H1 (cell line): ENCODE data around the gene PKM. TPM values are rescaled to one million over a fixed set of nuclear protein-coding genes. Genes with fewer than 3 reads are reported as not detected.

Experiments used
- CTCF ChIA-PET: fragments of 300-600 bp; sonication (Branson Sonifier 250); formaldehyde crosslinking; loops from one replicate; lab custom pipeline; 2021; ENCODE audit not compliant: partially characterized antibody; lab: Charles Lee
- POLR2A ChIA-PET: fragments of 300-600 bp; sonication (Branson Sonifier 250); formaldehyde crosslinking; loops from one replicate; lab custom pipeline; 2021; ENCODE audit warnings: inconsistent platforms; ENCODE audit not compliant: partially characterized antibody; lab: Charles Lee
- DNase-seq, 2 experiments: peaks; one replicate each; pipeline versions ENCODE4 v3.0.0 to v3.0.0-alpha.2; 2010 to 2022; ENCODE audit warnings: low spot score in 2 of 2, low read depth in 1 of 2, mixed read lengths in 1 of 2
- FAIRE-seq: peaks from 2 replicates; lab custom pipeline; 2011; peaks lifted over from hg19 to GRCh38; lab: Jason Lieb, UNC
- H2AFZ ChIP-seq: 2 replicates; pipeline ENCODE4 v1.8.1; 2012; ENCODE audit warnings: low read length, inconsistent platforms
- H2AK5ac ChIP-seq: 2 replicates; pipeline ENCODE4 v1.6.1; 2013; ENCODE audit warnings: low read depth, low read length
- H2BK120ac ChIP-seq: replicated peaks from 2 replicates; pipeline ENCODE3; 2013; ENCODE audit warnings: low read depth, low read length, inconsistent platforms
- H2BK12ac ChIP-seq: 2 replicates; pipeline ENCODE4 v1.6.1; 2013; ENCODE audit warnings: low read depth, low read length
- H2BK15ac ChIP-seq: 2 replicates; pipeline ENCODE4 v1.6.1; 2013; ENCODE audit warnings: low read length
- H2BK20ac ChIP-seq: 2 replicates; pipeline ENCODE4 v1.6.1; 2013; ENCODE audit warnings: low read length
- H2BK5ac ChIP-seq: 2 replicates; pipeline ENCODE4 v1.6.1; 2013; ENCODE audit warnings: low read depth, low read length
- H3K14ac ChIP-seq: 2 replicates; pipeline ENCODE4 v1.6.1; 2013; ENCODE audit warnings: inconsistent platforms; ENCODE audit not compliant: insufficient read length
- H3K18ac ChIP-seq: 2 replicates; pipeline ENCODE4 v1.6.1; 2013; ENCODE audit warnings: low read length; ENCODE audit errors: extremely low read depth
- H3K23ac ChIP-seq: 2 replicates; pipeline ENCODE4 v1.6.1; 2013; ENCODE audit warnings: inconsistent platforms; ENCODE audit not compliant: insufficient read length
- H3K23me2 ChIP-seq: 2 replicates; pipeline ENCODE4 v1.6.1; 2013; ENCODE audit warnings: low read depth, low read length
- H3K27ac ChIP-seq: 2 replicates; pipeline ENCODE4 v1.6.1; 2011; ENCODE audit warnings: low read depth, low read length, inconsistent platforms
- H3K27me3 ChIP-seq, 4 experiments: replicated peaks in 1 of 4; 1 replicate in 1 of 4; 2 replicates in 3 of 4; pipeline versions ENCODE4 v1.6.1 to v1.8.1; 2011 to 2013; ENCODE audit warnings: low read length in 3 of 4, mild to moderate bottlenecking in 3 of 4, inconsistent platforms in 2 of 4, mixed read lengths in 2 of 4, moderate library complexity in 1 of 4; ENCODE audit not compliant: control insufficient read depth in 3 of 4, insufficient read depth in 3 of 4; ENCODE audit errors: extremely low read depth in 1 of 4
- H3K36me3 ChIP-seq, 4 experiments: 2 replicates each; pipeline versions ENCODE4 v1.6.1 to v1.8.1; 2011 to 2013; ENCODE audit warnings: mild to moderate bottlenecking in 4 of 4, low read length in 3 of 4, moderate library complexity in 2 of 4, control low read depth in 1 of 4, inconsistent platforms in 1 of 4; ENCODE audit not compliant: insufficient read depth in 4 of 4, control insufficient read depth in 2 of 4
- H3K4ac ChIP-seq: replicated peaks from 2 replicates; pipeline ENCODE3; 2013; ENCODE audit warnings: low read length, low read depth, mixed read lengths, inconsistent platforms; ENCODE audit not compliant: insufficient read length
- H3K4me1 ChIP-seq, 4 experiments: replicated peaks in 1 of 4; 1 replicate in 1 of 4; 2 replicates in 3 of 4; pipeline versions ENCODE4 v1.6.1 to v1.8.1; 2011 to 2013; ENCODE audit warnings: low read length in 3 of 4, inconsistent platforms in 2 of 4, mixed read lengths in 1 of 4; ENCODE audit not compliant: insufficient read depth in 4 of 4, control insufficient read depth in 3 of 4
- H3K4me2 ChIP-seq, 2 experiments: 2 replicates each; pipeline versions ENCODE4 v1.6.1 to v1.8.1; 2011 to 2013; ENCODE audit warnings: low read depth in 2 of 2, low read length in 2 of 2, control low read depth in 1 of 2, inconsistent platforms in 1 of 2, mild to moderate bottlenecking in 1 of 2; ENCODE audit not compliant: insufficient read depth in 1 of 2
- H3K4me3 ChIP-seq, 4 experiments: fragments of 200-600, 300-600 bp in 1 of 4; sonication (generic), shearing (Covaris generic), sonication (Bioruptor Twin) in 1 of 4; 2 replicates each; pipeline versions ENCODE4 v1.5.1 to v1.8.1; 2011 to 2016; ENCODE audit warnings: low read length in 4 of 4, low read depth in 3 of 4, control low read depth in 2 of 4, inconsistent platforms in 2 of 4, mild to moderate bottlenecking in 2 of 4, mixed read lengths in 1 of 4, moderate library complexity in 1 of 4; ENCODE audit not compliant: insufficient read depth in 2 of 4; ENCODE audit errors: extremely low read depth in 1 of 4
- H3K56ac ChIP-seq: replicated peaks from 2 replicates; pipeline ENCODE3; 2013; ENCODE audit warnings: low read depth, mild to moderate bottlenecking, mixed read lengths, low read length, inconsistent platforms; ENCODE audit not compliant: insufficient read length
- H3K79me1 ChIP-seq: 2 replicates; pipeline ENCODE4 v1.6.1; 2013; ENCODE audit warnings: low read depth, low read length, control low read depth
- H3K79me2 ChIP-seq, 2 experiments: 2 replicates each; pipeline versions ENCODE4 v1.6.1 to v1.8.1; 2012 to 2013; ENCODE audit warnings: low read length in 2 of 2, mild to moderate bottlenecking in 2 of 2, inconsistent platforms in 1 of 2; ENCODE audit not compliant: insufficient read depth in 2 of 2, control insufficient read depth in 1 of 2
- H3K9ac ChIP-seq, 4 experiments: replicated peaks in 1 of 4; 1 replicate in 1 of 4; 2 replicates in 3 of 4; pipeline versions ENCODE4 v1.6.1 to v1.8.1; 2011 to 2013; ENCODE audit warnings: low read depth in 3 of 4, low read length in 3 of 4, control low read depth in 2 of 4, mild to moderate bottlenecking in 2 of 4, moderate library complexity in 2 of 4, inconsistent platforms in 1 of 4; ENCODE audit errors: extremely low read depth in 1 of 4
- H3K9me3 ChIP-seq, 2 experiments: 2 replicates each; pipeline versions ENCODE4 v1.6.1 to v1.8.1; 2012 to 2013; ENCODE audit warnings: mild to moderate bottlenecking in 2 of 2, moderate library complexity in 2 of 2, control low read depth in 1 of 2, inconsistent platforms in 1 of 2, low read depth in 1 of 2, low read length in 1 of 2, mixed read lengths in 1 of 2; ENCODE audit not compliant: insufficient read depth in 2 of 2
- H4K20me1 ChIP-seq, 2 experiments: replicated peaks in 1 of 2; 2 replicates each; pipeline versions ENCODE3 to v1.8.1; 2011 to 2013; ENCODE audit warnings: inconsistent platforms in 2 of 2, low read length in 2 of 2, mild to moderate bottlenecking in 1 of 2; ENCODE audit not compliant: insufficient read depth in 2 of 2, control insufficient read depth in 1 of 2
- H4K5ac ChIP-seq: 2 replicates; pipeline ENCODE4 v1.6.1; 2013; ENCODE audit warnings: low read length, low read depth, mixed read lengths, inconsistent platforms; ENCODE audit not compliant: insufficient read length
- H4K8ac ChIP-seq: 2 replicates; pipeline ENCODE4 v1.8.0; 2013; ENCODE audit warnings: mild to moderate bottlenecking, moderate library complexity, low read length, inconsistent platforms; ENCODE audit not compliant: insufficient read depth; ENCODE audit errors: extremely low read depth
- H4K91ac ChIP-seq: replicated peaks from 2 replicates; pipeline ENCODE3; 2013; ENCODE audit warnings: low read length, mixed read lengths, inconsistent platforms; ENCODE audit not compliant: insufficient read length
- BCL11A ChIP-seq, 2 experiments: IDR thresholded peaks; one replicate each; pipeline ENCODE4 v1.6.1; 2011; ENCODE audit warnings: low read depth in 2 of 2, low read length in 2 of 2, mild to moderate bottlenecking in 2 of 2
- EP300 ChIP-seq, 2 experiments: IDR thresholded peaks; 1 replicate in 1 of 2; 2 replicates in 1 of 2; pipeline ENCODE4 v1.6.1; 2011 to 2012; ENCODE audit warnings: low read depth in 2 of 2, low read length in 2 of 2, mild to moderate bottlenecking in 2 of 2, borderline replicate concordance in 1 of 2, inconsistent platforms in 1 of 2, moderate library complexity in 1 of 2
- POLR2AphosphoS5 ChIP-seq: IDR thresholded peaks from 2 replicates; pipeline ENCODE4 v1.6.1; 2011; ENCODE audit warnings: low read depth, low read length
- RXRA ChIP-seq: IDR thresholded peaks from 2 replicates; pipeline ENCODE4 v1.6.1; 2011; ENCODE audit warnings: low read depth, mild to moderate bottlenecking, low read length, moderate library complexity; ENCODE audit not compliant: insufficient read depth
- TAF1 ChIP-seq: IDR thresholded peaks from 2 replicates; pipeline ENCODE4 v1.6.1; 2011; ENCODE audit warnings: mild to moderate bottlenecking, low read depth, low read length
- WGBS, 2 experiments: shearing (Covaris generic) in 1 of 2; methylation state at CpG; one replicate each; pipeline versions ENCODE4 v1.1.6 to v1.1.7; 2013 to 2015; ENCODE audit warnings: low lambda C conversion rate in 2 of 2, mixed read lengths in 2 of 2, inconsistent platforms in 1 of 2, low coverage in 1 of 2, missing lambda C conversion rate in 1 of 2; ENCODE audit not compliant: insufficient replicate concordance in 2 of 2, insufficient coverage in 1 of 2, insufficient read length in 1 of 2; ENCODE audit errors: extremely low coverage in 1 of 2, missing lambda C conversion rate in 1 of 2; 5-methylcytosine and 5-hydroxymethylcytosine counted together
- polyA plus RNA-seq, 7 experiments: library from polyadenylated mRNA; depleted of rRNA in 3 of 7; stranded (reverse) in 5 of 7; unstranded in 2 of 7; fragments of >200 nt in 5 of 7; fragments of 200-250 nt in 2 of 7; gene quantifications; 1 replicate in 5 of 7; 2 replicates in 1 of 7; 4 replicates in 1 of 7; pipeline versions ENCODE4 v1.2.1 to v1.2.3, GENCODE V29; 2011 to 2013; ENCODE audit warnings: missing spikeins in 2 of 7, mixed read lengths in 2 of 7
- total RNA-seq: library from RNA; stranded (reverse); fragmentation: NEBNext Ultra II Directional; extraction: Animal tissue kit (Norgen Biotek cat#: 25700); gene quantifications from 2 replicates; pipeline ENCODE4 v1.2.1, GENCODE V29; 2021

Gene PKM
- total and polyA plus RNA-seq, 2 of the 8 experiments (the other 6 are each of a cell fraction or from before 2014, with no cell fraction given), result 780 to 856 TPM

- Histone ChIP-seq H3K36me3 (peaks cover 41 to 68% (median 63%) of the 10 kb centered on the region in 4 experiments), H2BK12ac (no peak overlapping the region), H3K4ac (no peak overlapping the region), H3K23me2 (peaks cover 9% of the 10 kb centered on the region), H3K27ac (no peak overlapping the region), H4K8ac (no peak overlapping the region), H3K18ac (no peak overlapping the region), H2BK5ac (no peak overlapping the region), H2BK15ac (no peak overlapping the region), H2AFZ (no peak overlapping the region), H3K56ac (no peak overlapping the region), H3K4me2 (no peak overlapping the region), H3K79me1 (no peaks in the 10 kb centered on the region), H4K91ac (no peak overlapping the region), H4K20me1 (peaks cover 21 to 30% of the 10 kb centered on the region in 2 experiments), H3K4me3 (no peak overlapping the region), H2BK120ac (no peak overlapping the region), H3K9me3 (no peaks in the 10 kb centered on the region), H3K23ac (no peak overlapping the region), H3K27me3 (peaks cover 7 to 21% (median 17%) of the 10 kb centered on the region in 4 experiments; a peak in 6 of 7 replicates), H3K9ac (no peak overlapping the region), H3K79me2 (no peaks in the 10 kb centered on the region; a peak in 1 of 4 replicates), H2AK5ac (no peak overlapping the region), H2BK20ac (no peak overlapping the region), H3K4me1 (peaks cover 0 to 8% (median 4%) of the 10 kb centered on the region in 4 experiments; a peak in 5 of 7 replicates), H3K14ac (no peak overlapping the region), H4K5ac (no peak overlapping the region)
- TF ChIP-seq POLR2AphosphoS5 (0 out of 2 replicates have a peak, but pooled peaks have one; percentile 9), TAF1 (no peak), BCL11A (IDR thresholded peaks at IDR 0.05; ENCODE audit: low read depth in 2 of 2, low read length in 2 of 2) (no peak), RXRA (no peak), EP300 (IDR thresholded peaks at IDR 0.05; ENCODE audit: borderline replicate concordance in 1 of 2, low read depth in 2 of 2, low read length in 2 of 2) (no peak)
- no peak for FAIRE-seq
- ChIA-PET POLR2A (interaction anchor here (1.0 to 1.8 kb wide), 2 partner anchors 16 to 21 kb away, joined by 3 to 4 read pairs; no protein-coding TSS in a partner anchor), CTCF (interaction anchor here (0.6 to 4.3 kb wide), 18 partner anchors 9 to 561 kb away, joined by 3 to 32 read pairs (median 4); partner anchors contain the start of gene PKM)
- DNase-seq, result no peak
- 93% methylated on average over 15 of the region's 15 CpGs; no CpG with 5 or more reads in 1 of the 2 experiments for WGBS, 2 experiments
Measured at GRCh38 chr15:72200395-72201237, 30.4 kb downstream of the PKM start.
